GM12878 (cell line): ENCODE data around the gene MSH5. TPM values are rescaled to one million over a fixed set of nuclear protein-coding genes. Genes with fewer than 3 reads are reported as not detected.

ENCODE experiments used
- ATAC-seq: fragments of 200-7000 bp; cut with Tn5 transposase; 3 replicates; pipeline ENCODE4 v1.9.1; 2020; ENCODE audit warnings: mild to moderate bottlenecking, moderate library complexity
- BruUV-seq: library from RNA; stranded (reverse); fragments of 400-500 nt; replicated peaks from 2 replicates; lab custom pipeline; 2021; lab: Mats Ljungman, UMichigan
- CTCF ChIA-PET: fragments of 300-600 bp; sonication (Branson Sonifier 250); formaldehyde crosslinking; extraction: SDS; loops from one replicate; lab custom pipeline; 2021; ENCODE audit warnings: inconsistent platforms; lab: Yijun Ruan, JAX
- POLR2A ChIA-PET: fragments of 350-600 bp; formaldehyde crosslinking; extraction: SDS; loops from one replicate; lab custom pipeline; 2021; ENCODE audit warnings: inconsistent platforms; lab: Charles Lee
- RAD21 ChIA-PET: fragments of 300-600 bp; sonication (Branson Sonifier 250); formaldehyde crosslinking; loops from one replicate; lab custom pipeline; 2023; ENCODE audit warnings: antibody characterized with exemption; ENCODE audit not compliant: unreplicated experiment; lab: Charles Lee
- SMC1A ChIA-PET: fragments of 300-600 bp; sonication (Branson Sonifier 250); formaldehyde crosslinking; loops from one replicate; lab custom pipeline; 2023; ENCODE audit not compliant: unreplicated experiment, uncharacterized antibody; lab: Charles Lee
- DNase-seq: peaks from one replicate; pipeline ENCODE4 v3.0.0-alpha.2; 2011; ENCODE audit warnings: low read depth, low spot score
- FAIRE-seq: peaks from 3 replicates; lab custom pipeline; 2011; peaks lifted over from hg19 to GRCh38; lab: Jason Lieb, UNC
- H2AFZ ChIP-seq: 2 replicates; pipeline ENCODE4 v1.6.0; 2011; ENCODE audit warnings: low read depth, low read length, control low read depth; ENCODE audit not compliant: control insufficient read depth
- H3K27ac ChIP-seq: 2 replicates; pipeline ENCODE4 v1.5.1; 2011; ENCODE audit warnings: control low read depth; ENCODE audit not compliant: control insufficient read depth, insufficient read depth
- H3K27me3 ChIP-seq, 2 experiments: replicated peaks in 1 of 2; 2 replicates each; pipeline versions ENCODE4 v1.6.0 to v1.6.1; 2011; ENCODE audit warnings: low read length in 1 of 2; ENCODE audit not compliant: control insufficient read depth in 2 of 2, insufficient read depth in 2 of 2
- H3K36me3 ChIP-seq, 2 experiments: 2 replicates each; pipeline ENCODE4 v1.5.1; 2011; ENCODE audit warnings: low read length in 1 of 2; ENCODE audit not compliant: control insufficient read depth in 2 of 2, insufficient read depth in 2 of 2
- H3K4me1 ChIP-seq: 2 replicates; pipeline ENCODE4 v1.6.1; 2011; ENCODE audit warnings: mild to moderate bottlenecking, low read length, moderate library complexity, mixed read lengths; ENCODE audit not compliant: control insufficient read depth, insufficient read depth
- H3K4me2 ChIP-seq: 2 replicates; pipeline ENCODE4 v1.6.0; 2011; ENCODE audit warnings: control low read depth; ENCODE audit not compliant: control insufficient read depth, insufficient read depth
- H3K4me3 ChIP-seq: fragments of 200-600 bp; sonication (generic); 2 replicates; pipeline ENCODE4 v1.5.1; 2016
- H3K79me2 ChIP-seq: 2 replicates; pipeline ENCODE4 v1.6.0; 2011; ENCODE audit warnings: low read length; ENCODE audit not compliant: control insufficient read depth, insufficient read depth
- H3K9ac ChIP-seq: 2 replicates; pipeline ENCODE4 v1.8.0; 2011; ENCODE audit warnings: low read length, control low read depth, mixed read lengths; ENCODE audit not compliant: control insufficient read depth, insufficient read depth
- H3K9me3 ChIP-seq: replicated peaks from 3 replicates; pipeline ENCODE4 v1.5.1; 2011; ENCODE audit warnings: mild to moderate bottlenecking, low read length; ENCODE audit not compliant: control insufficient read depth, insufficient read depth
- H4K20me1 ChIP-seq: 2 replicates; pipeline ENCODE4 v1.6.0; 2011; ENCODE audit not compliant: control insufficient read depth, insufficient read depth
- ATF7 ChIP-seq: fragments of 450-650 bp; IDR thresholded peaks from 2 replicates; pipeline ENCODE4 v1.6.1; 2016; ENCODE audit warnings: low read depth, mild to moderate bottlenecking
- BCL3 ChIP-seq: IDR thresholded peaks from 2 replicates; pipeline ENCODE4 v1.6.1; 2011; ENCODE audit warnings: borderline replicate concordance, low read depth, mild to moderate bottlenecking, moderate library complexity, low read length; ENCODE audit not compliant: insufficient read depth, poor library complexity, severe bottlenecking
- CBX3 ChIP-seq: fragments of 200-600 bp; sonication (generic); IDR thresholded peaks from 2 replicates; pipeline ENCODE4 v1.6.1; 2016; ENCODE audit warnings: low read depth, borderline replicate concordance
- CHD1 ChIP-seq: IDR thresholded peaks from 2 replicates; pipeline ENCODE4 v1.6.1; 2012; ENCODE audit warnings: low read depth, low read length, improper control_type of control experiment
- CREM ChIP-seq: IDR thresholded peaks from 2 replicates; pipeline ENCODE4 v1.6.1; 2014; ENCODE audit warnings: antibody characterized with exemption, low read depth
- ETV6 ChIP-seq, 2 experiments: fragments of 450-650 bp in 1 of 2; IDR thresholded peaks in 1 of 2; conservative IDR thresholded peaks in 1 of 2; 2 replicates each; pipeline ENCODE4 v1.6.1; 2014; ENCODE audit warnings: antibody characterized with exemption in 1 of 2, borderline replicate concordance in 1 of 2, low read depth in 1 of 2, mild to moderate bottlenecking in 1 of 2, moderate library complexity in 1 of 2
- GATAD2B ChIP-seq: fragments of 450-650 bp; conservative IDR thresholded peaks from 2 replicates; pipeline ENCODE4 v1.6.1; 2017; ENCODE audit warnings: low read depth, mild to moderate bottlenecking, moderate library complexity
- HDAC6 ChIP-seq: fragments of 200-600 bp; sonication (generic); IDR thresholded peaks from one replicate; pipeline ENCODE4 v1.8.0; 2017; ENCODE audit warnings: antibody characterized with exemption; ENCODE audit not compliant: unreplicated experiment
- JUND ChIP-seq: IDR thresholded peaks from 2 replicates; pipeline ENCODE4 v1.6.1; 2012; ENCODE audit warnings: low read depth, mild to moderate bottlenecking, low read length, improper control_type of control experiment, moderate library complexity
- MTA3 ChIP-seq: IDR thresholded peaks from 2 replicates; pipeline ENCODE4 v1.6.1; 2012; ENCODE audit warnings: low read length, inconsistent platforms, borderline replicate concordance
- NFYA ChIP-seq: IDR thresholded peaks from 2 replicates; pipeline ENCODE4 v1.6.1; 2011; ENCODE audit warnings: low read depth, mild to moderate bottlenecking, low read length, improper control_type of control experiment, borderline replicate concordance
- NFYB ChIP-seq: IDR thresholded peaks from 2 replicates; pipeline ENCODE4 v1.6.1; 2011; ENCODE audit warnings: low read depth, mild to moderate bottlenecking, low read length, improper control_type of control experiment, moderate library complexity; ENCODE audit not compliant: insufficient read depth
- NR2F1 ChIP-seq: fragments of 450-650 bp; conservative IDR thresholded peaks from 2 replicates; pipeline ENCODE4 v1.6.1; 2017; ENCODE audit warnings: mild to moderate bottlenecking
- PAX5 ChIP-seq: IDR thresholded peaks from 2 replicates; pipeline ENCODE4 v1.6.1; 2011; ENCODE audit warnings: low read depth, low read length, borderline replicate concordance
- PAX8 ChIP-seq: fragments of 450-650 bp; IDR thresholded peaks from 2 replicates; pipeline ENCODE4 v1.6.1; 2017; ENCODE audit warnings: mild to moderate bottlenecking, moderate library complexity
- POLR2A ChIP-seq: IDR thresholded peaks from 2 replicates; pipeline ENCODE4 v1.6.1; 2011; ENCODE audit warnings: low read depth, mild to moderate bottlenecking, low read length
- POLR2AphosphoS2 ChIP-seq: IDR thresholded peaks from 2 replicates; pipeline ENCODE4 v1.6.1; 2011; ENCODE audit warnings: low read depth, mild to moderate bottlenecking, low read length, improper control_type of control experiment, moderate library complexity
- RUNX3 ChIP-seq: IDR thresholded peaks from 2 replicates; pipeline ENCODE4 v1.6.1; 2012; ENCODE audit warnings: low read length, inconsistent platforms
- SUPT20H ChIP-seq: IDR thresholded peaks from 2 replicates; pipeline ENCODE4 v1.6.1; 2011; ENCODE audit warnings: low read depth, mild to moderate bottlenecking, low read length, moderate library complexity, borderline replicate concordance; ENCODE audit not compliant: control insufficient read depth
- WGBS: methylation state at CpG from one replicate; pipeline ENCODE4 v1.1.6; 2016; ENCODE audit warnings: low lambda C conversion rate; ENCODE audit not compliant: insufficient replicate concordance, insufficient coverage; ENCODE audit errors: missing lambda C conversion rate; 5-methylcytosine and 5-hydroxymethylcytosine counted together
- in situ Hi-C: fragments of 300-500 bp; cut with MboI; formaldehyde crosslinking; loops from 9 replicates; pipeline ENCODE4 v1.14.3; 2018; ENCODE audit warnings: mixed read lengths
- intact Hi-C: fragments of 100-400 bp; cut with micrococcal nuclease; formaldehyde crosslinking; loops from one replicate; pipeline ENCODE4 v1.14.2; 2022; ENCODE audit not compliant: unreplicated experiment
- polyA plus RNA-seq, 11 experiments: library from polyadenylated mRNA; depleted of rRNA in 4 of 11; unstranded in 6 of 11; stranded (reverse) in 5 of 11; fragments of >200 nt; fragmentation: Nextera tagmentation in 4 of 11; fragmentation: Illumina TruSeq in 1 of 11; extraction: Ambion mirVana in 4 of 11; extraction: Trizol in 1 of 11; gene quantifications; 1 replicate in 1 of 11; 2 replicates in 10 of 11; pipeline versions ENCODE4 v1.2.1 to v1.2.3, GENCODE V29; 2011 to 2016; ENCODE audit warnings: inconsistent platforms in 2 of 11, missing spikeins in 2 of 11, low read depth in 1 of 11
- total RNA-seq, 4 experiments: library from RNA; depleted of rRNA in 3 of 4; stranded (reverse); fragments of >200 nt in 3 of 4; fragmentation: Illumina TruSeq in 1 of 4; extraction: Trizol in 1 of 4; gene quantifications; 2 replicates each; pipeline versions ENCODE4 v1.2.1 to v1.2.3, GENCODE V29; 2013 to 2021
- TF ChIP-seq, protein P1 (sequence below): fragments of 450-650 bp; IDR thresholded peaks from 2 replicates; pipeline ENCODE4 v1.6.1; 2017; ENCODE audit warnings: mild to moderate bottlenecking

MSH5 gene
- total and polyA plus RNA-seq, 10 of the 15 experiments (the other 5 are each of a cell fraction or from before 2014, with no cell fraction given): 9.1 to 52.7 (median 30.0) TPM

GRCh38 chr6:31806470-31807272, 66.9 kb downstream of the MSH5 start, which contains the start of gene LSM2:
LSM2 (minus strand) TSS chr6:31806966; CDS start chr6:31806757, 209 bp downstream.
- BruUV-seq: TSS peak; percentile 84
- TF ChIP-seq RUNX3 (peak; percentile 30; the same call in 1 of the 2 replicates), CHD1 (no peak), ATF7 (peak; percentile 40; the same call in 1 of the 2 replicates), MTA3 (no peak), PAX5 (0 out of 2 replicates have a peak, but pooled peaks have one; percentile 53), POLR2AphosphoS2 (peak; percentile 80; the same call in 1 of the 2 replicates), NFYA (no peak), NFYB (no peak), ETV6 (conservative IDR thresholded peaks at IDR 0.05 in 1 of 2, IDR thresholded peaks at IDR 0.05 in 1 of 2; ENCODE audit: borderline replicate concordance in 1 of 2, low read depth in 1 of 2) (no peak), PAX8 (no peak), JUND (no peak), SUPT20H (no peak), NR2F1 (peak; percentile 74), HDAC6 (no peak), CREM (peak; percentile 96), CBX3 (no peak), GATAD2B (peak; percentile 84), BCL3 (peak; percentile 19), POLR2A (peak; percentile 92)
- TF ChIP-seq, protein P1, sequence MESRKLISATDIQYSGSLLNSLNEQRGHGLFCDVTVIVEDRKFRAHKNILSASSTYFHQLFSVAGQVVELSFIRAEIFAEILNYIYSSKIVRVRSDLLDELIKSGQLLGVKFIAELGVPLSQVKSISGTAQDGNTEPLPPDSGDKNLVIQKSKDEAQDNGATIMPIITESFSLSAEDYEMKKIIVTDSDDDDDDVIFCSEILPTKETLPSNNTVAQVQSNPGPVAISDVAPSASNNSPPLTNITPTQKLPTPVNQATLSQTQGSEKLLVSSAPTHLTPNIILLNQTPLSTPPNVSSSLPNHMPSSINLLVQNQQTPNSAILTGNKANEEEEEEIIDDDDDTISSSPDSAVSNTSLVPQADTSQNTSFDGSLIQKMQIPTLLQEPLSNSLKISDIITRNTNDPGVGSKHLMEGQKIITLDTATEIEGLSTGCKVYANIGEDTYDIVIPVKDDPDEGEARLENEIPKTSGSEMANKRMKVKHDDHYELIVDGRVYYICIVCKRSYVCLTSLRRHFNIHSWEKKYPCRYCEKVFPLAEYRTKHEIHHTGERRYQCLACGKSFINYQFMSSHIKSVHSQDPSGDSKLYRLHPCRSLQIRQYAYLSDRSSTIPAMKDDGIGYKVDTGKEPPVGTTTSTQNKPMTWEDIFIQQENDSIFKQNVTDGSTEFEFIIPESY: no peak

More at GRCh38 chr6:31806470-31807272, 66.9 kb downstream of the MSH5 start, which contains the start of gene LSM2:
- peak within 1 kb of the TSS; percentile 81 for H3K27ac ChIP-seq
- CTCF ChIA-PET: interaction anchor here (0.7 to 4.1 kb wide), 15 partner anchors 9 to 98 kb away, joined by 3 to 26 read pairs (median 5); partner anchors contain the start of genes HSPA1A, HSPA1L, MSH5 and NEU1
- no peaks in the 10 kb centered on the region; a peak in 1 of 4 replicates for H3K36me3 ChIP-seq
- peak; percentile 89 for FAIRE-seq
- no peaks in the 10 kb centered on the region for H3K9me3 ChIP-seq
- no peaks in the 10 kb centered on the region for H3K27me3 ChIP-seq
- no peaks in the 10 kb centered on the region for H4K20me1 ChIP-seq
- 1% methylated on average over 51 of the region's 51 CpGs for WGBS
- peaks cover 15% of the 10 kb centered on the region for H3K79me2 ChIP-seq
- SMC1A ChIA-PET: interaction anchor here (0.7 to 3.8 kb wide), 17 partner anchors 9 to 555 kb away, joined by 3 to 22 read pairs (median 6); partner anchors contain the start of genes CLIC1, DDAH2, HSPA1A and HSPA1B
- peak within 1 kb of the TSS; percentile 86 for H3K4me2 ChIP-seq
- in situ Hi-C loops (no loop called here), intact Hi-C loops (no loop called here)
- peak; percentile 98 for ATAC-seq
- H2AFZ ChIP-seq: peak within 1 kb of the TSS; percentile 85
- DNase-seq: peak; percentile 74
- POLR2A ChIA-PET: interaction anchor here (0.6 to 3.5 kb wide), 25 partner anchors 9 to 265 kb away, joined by 3 to 44 read pairs (median 5); partner anchors contain the start of genes BAG6, CLIC1, DDX39B and EHMT2
- RAD21 ChIA-PET: interaction anchor here (0.7 to 3.1 kb wide), 18 partner anchors 8 to 258 kb away, joined by 3 to 37 read pairs (median 6); partner anchors contain the start of genes CLIC1, DDAH2, HSPA1A and HSPA1B
- peaks cover 5% of the 10 kb centered on the region for H3K4me1 ChIP-seq
- peak within 1 kb of the TSS; percentile 92 for H3K4me3 ChIP-seq
- peak within 1 kb of the TSS; percentile 96 for H3K9ac ChIP-seq
